GM18498 (cell line): ENCODE results near the gene MICOS13.
"Not testable (repeated sequence)": the region's sequence is repeated elsewhere in the genome, so short reads cannot be mapped to it uniquely, and the experiment has no call there.

Experiments
- ATAC-seq: cut with Tn5 transposase; IDR thresholded peaks from one replicate; pipeline ENCODE4 v1.9.1; 2021; ENCODE audit warnings: mild to moderate bottlenecking, moderate library complexity; ENCODE audit not compliant: unreplicated experiment

Gene MICOS13

GRCh38 chr19:5700455-5701092 lies 20.3 kb upstream of the MICOS13 start:
- no peak for ATAC-seq

DNA sequence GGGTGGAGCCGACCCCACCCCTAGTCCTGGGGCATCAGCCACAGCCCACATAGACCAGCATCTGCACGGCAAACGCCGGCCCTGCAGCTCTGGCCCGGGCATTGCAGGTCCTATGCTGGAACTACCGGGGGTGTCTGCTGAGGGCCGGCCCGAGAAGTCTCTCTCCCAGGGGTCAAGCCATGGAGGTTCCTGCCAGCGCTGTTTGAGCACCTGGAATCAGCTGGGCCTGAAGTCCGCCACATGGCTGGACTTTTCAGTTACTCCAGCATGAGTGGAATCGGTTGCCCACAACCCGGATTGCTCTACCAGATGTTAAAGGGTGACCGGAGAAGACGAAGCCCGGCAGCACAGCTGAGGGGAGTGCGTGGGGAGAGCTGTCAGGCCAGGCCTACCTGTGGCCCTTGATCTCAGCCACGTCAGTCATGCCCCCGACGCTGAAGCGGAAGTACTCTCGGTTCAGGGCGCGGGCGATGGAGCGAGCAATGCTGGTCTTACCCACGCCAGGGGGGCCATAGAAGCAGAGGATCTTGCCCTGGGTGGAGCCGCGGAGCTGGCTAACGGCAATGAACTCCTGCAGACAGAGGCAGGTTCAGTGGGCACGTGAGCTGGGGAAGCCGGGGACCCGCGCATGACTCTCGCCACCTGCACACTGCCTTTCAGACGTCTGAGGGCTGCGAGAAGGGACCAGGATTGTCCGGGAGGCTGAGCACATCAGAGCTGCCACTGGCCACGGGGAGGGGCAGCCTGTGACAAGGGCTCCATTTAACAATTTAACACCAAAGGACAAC lies 18.5 kb upstream of the MICOS13 start:
- ATAC-seq: no peak

GRCh38 chr19:5697890-5698634 lies 17.7 kb upstream of the MICOS13 start:
- no peak for ATAC-seq

DNA sequence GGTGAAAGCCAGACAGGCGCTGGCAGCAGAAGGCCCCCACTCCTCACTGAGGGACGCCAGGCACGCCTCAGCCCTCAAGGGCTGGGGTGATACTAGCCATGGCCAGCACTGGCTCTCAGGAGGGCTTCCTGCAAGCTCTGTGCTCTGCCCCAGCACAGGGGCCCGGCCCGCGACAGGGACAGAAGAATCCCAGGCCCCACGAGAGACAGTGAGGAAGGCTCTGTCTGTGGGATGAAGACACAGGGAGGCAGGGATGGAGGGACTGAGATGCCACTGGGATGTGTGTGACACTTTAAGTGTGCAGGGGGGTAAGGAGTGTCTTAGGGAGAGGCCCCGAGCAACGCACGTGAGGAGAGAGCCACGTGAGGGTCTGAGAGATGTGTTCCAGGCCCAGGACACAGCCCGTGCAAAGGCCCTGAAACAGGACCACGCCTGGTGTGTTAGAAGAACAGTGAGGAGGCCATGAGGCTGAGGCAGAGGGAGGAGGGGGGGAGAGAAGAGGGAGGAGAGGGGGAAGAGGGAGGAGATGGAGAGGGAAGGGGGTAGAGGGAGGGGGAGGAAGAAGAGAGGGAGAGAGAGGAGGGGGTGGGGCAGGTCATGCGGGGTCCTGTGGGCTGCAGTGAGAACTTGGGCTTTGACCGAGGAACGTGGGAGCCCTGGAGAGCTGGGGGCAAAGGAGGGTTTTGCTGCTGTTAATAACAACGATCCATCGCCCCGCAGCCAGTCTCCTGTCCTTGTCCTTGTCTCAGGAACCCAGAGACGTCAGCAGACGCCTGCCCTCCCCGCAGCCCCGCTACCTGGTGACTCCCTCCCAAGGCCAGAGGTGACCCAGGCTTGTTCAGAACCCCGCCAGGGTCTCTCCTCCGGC lies 16.9 kb upstream of the MICOS13 start:
- no peak for ATAC-seq

- ATAC-seq: no peak
Observed at GRCh38 chr19:5696196-5697021, 16.1 kb upstream of the MICOS13 start.

DNA sequence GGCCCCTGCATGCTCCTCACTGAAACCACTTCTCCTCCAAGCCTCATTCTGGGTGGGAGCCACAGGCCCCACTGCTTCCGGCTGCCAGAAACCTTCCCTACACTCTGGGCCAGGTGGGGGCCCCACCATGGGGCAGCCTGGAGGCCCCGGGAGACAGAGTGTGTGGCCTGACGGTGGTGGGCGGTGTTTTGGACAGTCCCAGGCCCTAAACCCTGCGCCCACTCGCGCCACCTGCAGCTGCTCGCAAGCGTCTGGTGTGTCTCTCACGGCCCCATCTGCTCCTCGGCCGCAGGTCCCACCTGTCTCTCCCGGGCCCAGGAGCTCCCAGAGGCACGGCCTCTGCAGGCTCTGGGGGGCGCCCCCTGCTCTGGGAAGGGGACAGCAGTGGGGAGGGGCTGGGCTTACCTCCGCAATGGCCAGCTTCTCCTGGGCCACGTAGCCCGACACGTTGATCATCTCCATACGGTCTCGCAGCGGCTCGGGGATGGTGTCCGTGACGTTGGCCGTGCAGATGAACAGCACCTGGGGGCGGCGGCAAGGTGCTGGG lies 15.4 kb upstream of the MICOS13 start:
- ATAC-seq: no peak

DNA sequence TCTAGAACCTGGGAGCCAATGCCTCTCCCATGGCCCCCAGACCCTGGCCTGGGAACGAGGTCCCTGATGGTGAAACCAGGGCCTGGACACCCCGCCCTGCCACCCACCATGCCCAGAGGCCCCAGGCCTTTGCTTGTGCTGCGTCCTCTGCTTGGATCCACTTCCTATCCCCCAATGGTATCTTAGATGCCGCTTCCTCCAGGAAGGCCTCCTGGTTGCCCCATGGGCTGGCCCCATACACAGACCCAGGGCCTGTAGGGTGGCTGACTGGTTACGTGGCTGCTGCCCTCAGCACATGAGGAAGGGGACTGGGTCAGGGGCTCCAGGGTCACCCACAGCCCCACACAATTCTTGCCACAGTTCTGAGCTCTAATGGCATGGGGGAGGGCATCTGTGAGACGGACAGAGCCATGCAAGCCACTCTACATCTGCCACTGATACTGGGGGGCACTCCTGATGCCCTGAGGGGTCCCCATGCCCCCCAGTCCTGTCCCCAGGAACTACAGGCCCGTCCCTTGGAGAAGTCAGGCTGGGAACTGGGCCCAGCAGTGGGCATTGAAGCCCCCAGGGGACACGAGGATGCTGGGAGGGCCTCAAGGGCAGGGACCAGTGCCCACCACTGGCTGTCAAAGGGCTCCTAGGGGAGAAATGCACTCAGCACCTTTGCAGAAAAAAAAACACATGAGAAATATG lies 14.8 kb upstream of the MICOS13 start:
- no peak for ATAC-seq

GRCh38 chr19:5694167-5694955 lies 14.0 kb upstream of the MICOS13 start:
- ATAC-seq: no peak

- ATAC-seq: no peak
Observed at GRCh38 chr19:5693195-5694166, 13.2 kb upstream of the MICOS13 start.

DNA sequence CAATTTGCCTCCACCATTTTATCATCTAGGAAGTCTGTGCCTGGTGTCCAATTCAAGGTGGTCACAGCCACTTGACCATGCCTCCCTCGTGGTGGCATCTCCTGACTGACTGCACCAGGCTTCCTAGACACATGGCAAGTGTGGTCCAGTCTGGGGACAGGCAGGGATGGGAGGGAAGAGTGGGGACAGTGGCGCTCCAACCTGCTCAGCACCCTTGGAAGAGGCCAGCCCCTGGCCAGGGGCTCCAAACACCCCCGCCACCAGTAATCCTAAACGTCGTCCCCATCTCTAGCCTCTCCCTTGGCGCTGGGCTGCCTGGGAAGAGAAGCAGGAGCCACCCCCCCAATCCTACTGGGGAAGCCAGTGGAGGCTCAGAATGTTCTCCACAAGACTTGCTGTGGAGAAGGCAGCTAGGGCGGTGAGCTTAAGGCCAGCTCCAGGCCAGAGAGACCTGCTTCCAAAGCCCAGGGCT lies 12.4 kb upstream of the MICOS13 start:
- no peak for ATAC-seq

- no peak for ATAC-seq
Observed at GRCh38 chr19:5691822-5692722, 11.8 kb upstream of the MICOS13 start.

GRCh38 chr19:5690955-5691821 lies 10.9 kb upstream of the MICOS13 start:
- no peak for ATAC-seq

- ATAC-seq: peak; percentile 48
Observed at GRCh38 chr19:5690125-5690954, 10.0 kb upstream of the MICOS13 start, which contains the start of gene RPL36. Gene RPL36, plus strand, starts transcription at chr19:5690295. Its CDS starts 213 bp downstream, at chr19:5690508.

- ATAC-seq: not testable (repeated sequence)
Observed at GRCh38 chr19:5688262-5688881, 8.1 kb upstream of the MICOS13 start.
